ENCODE results near the gene TBCEL. TPM values are rescaled to one million over a fixed set of nuclear protein-coding genes. Genes with fewer than 3 reads are reported as not detected.

The TBCEL gene
- total RNA-seq, 4 donors from 2014 or later, result 12.1 to 87.5 (median 35.6) TPM

DNA sequence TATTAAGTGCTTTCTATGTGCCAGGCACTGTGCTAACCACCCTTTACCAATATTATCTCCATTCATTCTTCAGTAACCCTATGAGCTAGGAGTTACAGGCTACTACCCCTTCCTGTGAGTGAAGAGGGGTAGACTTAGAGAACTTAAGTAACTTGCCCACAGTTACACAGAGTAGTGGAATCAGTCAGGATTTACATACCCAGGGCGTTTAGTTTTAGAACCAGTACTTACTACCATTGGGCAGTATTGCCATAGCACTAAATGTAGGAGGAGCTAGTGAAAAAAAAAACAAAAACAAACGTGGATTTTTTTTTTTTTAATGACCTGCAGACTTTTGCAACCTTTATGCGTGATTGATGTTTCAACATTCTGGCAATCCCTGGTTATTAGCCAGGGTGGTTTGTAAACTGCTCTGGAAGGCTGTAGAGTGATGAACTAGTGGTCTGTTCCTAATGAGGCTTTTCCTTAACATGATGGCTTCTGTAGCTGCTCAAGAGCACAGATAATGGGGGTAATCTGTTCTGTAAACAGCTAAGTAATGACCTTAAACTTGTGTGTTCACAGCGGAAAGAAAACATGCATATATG lies 11.4 kb downstream of the TBCEL start:
- Histone ChIP-seq H3K27me3 (no peaks in the 10 kb centered on the region), H3K9me3 (no peaks in the 10 kb centered on the region), H3K4me3 (no peak overlapping the region), H3K36me3 (no peaks in the 10 kb centered on the region), H3K27ac (no peak overlapping the region), H3K4me1 (no peaks in the 10 kb centered on the region)
- intact Hi-C loops (cut with DNase I; ENCODE audit: low total_unique reads), result no loop called here
- TF ChIP-seq, protein P1, sequence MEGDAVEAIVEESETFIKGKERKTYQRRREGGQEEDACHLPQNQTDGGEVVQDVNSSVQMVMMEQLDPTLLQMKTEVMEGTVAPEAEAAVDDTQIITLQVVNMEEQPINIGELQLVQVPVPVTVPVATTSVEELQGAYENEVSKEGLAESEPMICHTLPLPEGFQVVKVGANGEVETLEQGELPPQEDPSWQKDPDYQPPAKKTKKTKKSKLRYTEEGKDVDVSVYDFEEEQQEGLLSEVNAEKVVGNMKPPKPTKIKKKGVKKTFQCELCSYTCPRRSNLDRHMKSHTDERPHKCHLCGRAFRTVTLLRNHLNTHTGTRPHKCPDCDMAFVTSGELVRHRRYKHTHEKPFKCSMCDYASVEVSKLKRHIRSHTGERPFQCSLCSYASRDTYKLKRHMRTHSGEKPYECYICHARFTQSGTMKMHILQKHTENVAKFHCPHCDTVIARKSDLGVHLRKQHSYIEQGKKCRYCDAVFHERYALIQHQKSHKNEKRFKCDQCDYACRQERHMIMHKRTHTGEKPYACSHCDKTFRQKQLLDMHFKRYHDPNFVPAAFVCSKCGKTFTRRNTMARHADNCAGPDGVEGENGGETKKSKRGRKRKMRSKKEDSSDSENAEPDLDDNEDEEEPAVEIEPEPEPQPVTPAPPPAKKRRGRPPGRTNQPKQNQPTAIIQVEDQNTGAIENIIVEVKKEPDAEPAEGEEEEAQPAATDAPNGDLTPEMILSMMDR (IDR thresholded peaks at IDR 0.05), result no peak
- TF ChIP-seq POLR2A (IDR thresholded peaks at IDR 0.05), result no peak
- DNase-seq, result no peak

DNA sequence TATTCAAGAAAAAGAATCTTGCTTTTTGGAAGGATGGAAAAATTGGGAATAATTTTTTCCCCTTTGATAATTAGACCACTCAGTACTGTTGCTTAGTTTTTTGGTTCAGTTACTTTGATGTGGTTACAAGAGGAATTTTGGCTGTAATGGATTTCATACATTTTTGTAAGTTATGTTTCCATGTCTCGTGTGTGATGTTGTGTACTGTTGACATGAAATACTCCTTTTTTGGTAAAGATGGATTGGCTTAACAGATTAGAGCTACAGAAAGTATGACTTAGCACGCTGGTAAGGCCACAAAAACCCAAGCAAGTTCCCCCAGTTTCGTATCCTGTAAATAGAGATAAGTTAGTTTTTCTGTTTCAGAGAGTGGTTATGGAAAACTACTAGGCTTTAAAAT lies 11.9 kb downstream of the TBCEL start:
- Histone ChIP-seq H3K27ac (no peak overlapping the region), H3K36me3 (no peaks in the 10 kb centered on the region), H3K4me1 (no peaks in the 10 kb centered on the region), H3K27me3 (no peaks in the 10 kb centered on the region), H3K4me3 (no peak overlapping the region), H3K9me3 (no peaks in the 10 kb centered on the region)
- no peak for DNase-seq
- intact Hi-C loops (cut with DNase I; ENCODE audit: low total_unique reads), result no loop called here
- TF ChIP-seq, protein P1 (IDR thresholded peaks at IDR 0.05), result no peak
- no peak for TF ChIP-seq POLR2A (IDR thresholded peaks at IDR 0.05)

DNA sequence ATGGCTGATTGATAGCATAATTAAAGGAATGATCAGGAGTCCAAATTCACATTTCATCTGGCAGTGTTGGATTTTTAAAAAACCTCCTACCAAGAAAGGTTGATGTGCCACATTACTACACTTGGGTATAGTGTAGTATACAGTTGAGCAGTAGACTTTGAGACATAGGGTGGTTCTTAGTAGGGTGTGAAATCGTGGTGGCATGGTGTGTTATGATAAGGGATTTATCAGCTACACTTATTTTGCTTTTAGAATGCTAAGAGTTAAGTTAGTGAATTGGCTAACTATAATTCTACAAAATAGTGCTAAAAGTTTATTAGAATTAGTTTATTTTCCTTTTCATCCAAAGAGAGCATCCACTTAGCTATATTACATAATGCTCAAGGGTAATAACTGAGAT lies 13.1 kb downstream of the TBCEL start:
- DNase-seq, result no peak
- Histone ChIP-seq H3K4me3 (no peak overlapping the region), H3K36me3 (no peaks in the 10 kb centered on the region), H3K9me3 (no peaks in the 10 kb centered on the region), H3K27me3 (no peaks in the 10 kb centered on the region), H3K4me1 (no peaks in the 10 kb centered on the region), H3K27ac (no peak overlapping the region)
- intact Hi-C loops (cut with DNase I; ENCODE audit: low total_unique reads), result no loop called here
- TF ChIP-seq, protein P1 (IDR thresholded peaks at IDR 0.05), result no peak
- TF ChIP-seq POLR2A (IDR thresholded peaks at IDR 0.05), result no peak

DNA sequence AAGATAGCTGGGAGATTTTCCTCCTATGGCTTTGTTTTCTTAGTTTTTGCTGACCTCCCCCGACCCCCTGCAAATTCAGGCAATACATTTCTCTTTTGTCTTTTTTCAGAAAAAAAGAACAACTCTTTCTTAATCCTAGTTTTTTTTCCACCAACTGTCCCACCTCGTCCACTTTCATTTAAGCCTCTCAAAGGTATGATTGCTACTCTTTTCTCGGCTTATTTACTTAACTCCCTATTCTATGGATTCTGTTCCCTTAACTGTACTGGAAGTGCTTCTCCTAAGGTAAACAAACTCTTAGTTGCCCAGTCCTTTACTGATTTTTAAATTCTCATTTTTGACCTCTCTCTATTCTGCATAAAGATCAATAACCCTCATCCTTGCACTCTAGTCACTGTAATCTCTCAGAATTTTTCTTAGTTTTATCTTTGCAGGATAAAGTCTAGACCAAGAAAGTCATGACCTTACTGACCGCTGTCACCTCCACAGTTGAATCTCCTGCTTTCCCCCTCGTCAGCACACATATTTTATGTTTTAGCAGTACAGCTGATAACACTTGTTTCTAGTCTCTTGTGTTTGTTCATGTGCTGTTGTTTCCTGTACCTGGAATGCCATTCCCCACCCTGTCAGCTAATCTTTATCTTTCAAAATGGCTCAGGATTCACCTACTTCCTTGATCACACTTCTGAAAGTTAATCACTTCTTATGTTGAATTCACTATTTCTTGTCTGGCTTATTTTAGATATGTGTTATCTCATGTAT lies 14.9 kb downstream of the TBCEL start:
- H3K27ac ChIP-seq, result no peak overlapping the region
- no peak for TF ChIP-seq POLR2A (IDR thresholded peaks at IDR 0.05)
- TF ChIP-seq, protein P1 (IDR thresholded peaks at IDR 0.05), result no peak
- no peaks in the 10 kb centered on the region for H3K36me3 ChIP-seq
- no peaks in the 10 kb centered on the region for H3K4me1 ChIP-seq
- H3K9me3 ChIP-seq, result no peaks in the 10 kb centered on the region
- H3K27me3 ChIP-seq, result no peaks in the 10 kb centered on the region
- H3K4me3 ChIP-seq, result no peak overlapping the region
- intact Hi-C loops (cut with DNase I; ENCODE audit: low total_unique reads), result no loop called here
- DNase-seq, result no peak

GRCh38 chr11:121039971-121040613 lies 16.2 kb downstream of the TBCEL start:
- DNase-seq, result no peak
- no peaks in the 10 kb centered on the region for H3K4me1 ChIP-seq
- intact Hi-C loops (cut with DNase I; ENCODE audit: low total_unique reads), result no loop called here
- H3K27ac ChIP-seq, result no peak overlapping the region
- no peak for TF ChIP-seq POLR2A (IDR thresholded peaks at IDR 0.05)
- TF ChIP-seq, protein P1 (IDR thresholded peaks at IDR 0.05), result no peak
- H3K27me3 ChIP-seq, result no peaks in the 10 kb centered on the region
- no peak overlapping the region for H3K4me3 ChIP-seq
- no peaks in the 10 kb centered on the region for H3K9me3 ChIP-seq
- no peaks in the 10 kb centered on the region for H3K36me3 ChIP-seq
